Measurements from ENCODE around the gene MACROD2. TPM values are rescaled to one million over a fixed set of nuclear protein-coding genes. Genes with fewer than 3 reads are reported as not detected.

Gene MACROD2
- total and polyA plus RNA-seq, 2 of the 4 experiments (the other 2 are of a cell fraction) = not detected

GRCh38 chr20:14344746-14345145, 349.4 kb downstream of the MACROD2 start:
- Histone ChIP-seq H3K4me3 (ENCODE audit: insufficient read depth, low read depth, low read length) (no peak overlapping the region), H3K9me1 (ENCODE audit: insufficient read depth, low read length) (no peaks in the 10 kb centered on the region), H3K79me1 (ENCODE audit: low read depth in 1 of 2, low read length in 2 of 2) (no peaks in the 10 kb centered on the region), H4K8ac (ENCODE audit: low read depth in 2 of 2, low read length in 2 of 2) (no peak overlapping the region), H3K23ac (ENCODE audit: low read depth, low read length) (no peak overlapping the region), H3K9me3 (ENCODE audit: control insufficient read depth, insufficient read depth, low read length) (no peaks in the 10 kb centered on the region), H4K91ac (ENCODE audit: insufficient read depth, low read depth, low read length) (no peak overlapping the region), H3K36me3 (ENCODE audit: control insufficient read depth, insufficient read depth, low read length) (no peaks in the 10 kb centered on the region), H3K4me1 (ENCODE audit: control insufficient read depth, insufficient read depth, low read length) (peaks cover 2% of the 10 kb centered on the region; the same call in 1 of the 2 replicates), H3K9ac (ENCODE audit: low read depth, low read length) (no peak overlapping the region), H2AK9ac (replicated peaks; ENCODE audit: low read depth, low read length, poor library complexity) (no peak overlapping the region), H3K14ac (replicated peaks; ENCODE audit: low read depth, low read length) (no peak overlapping the region), H4K20me1 (ENCODE audit: insufficient read depth, low read length) (no peaks in the 10 kb centered on the region), H2BK5ac (ENCODE audit: low read depth, low read length, poor library complexity, severe bottlenecking) (no peak overlapping the region), H2AK5ac (ENCODE audit: low read depth, low read length) (no peak overlapping the region), H3K4ac (ENCODE audit: low read depth, low read length) (no peak overlapping the region), H3K4me2 (ENCODE audit: low read depth, low read length) (no peak overlapping the region), H4K5ac (ENCODE audit: low read depth, low read length) (no peak overlapping the region), H2BK15ac (ENCODE audit: low read depth, low read length) (no peak overlapping the region), H2AFZ (replicated peaks; ENCODE audit: low read length, poor library complexity) (no peak overlapping the region), H3K27ac (ENCODE audit: insufficient read depth, low read length) (no peak overlapping the region), H3K27me3 (ENCODE audit: control insufficient read depth, insufficient read depth, low read length) (no peaks in the 10 kb centered on the region), H2BK120ac (ENCODE audit: low read depth, low read length) (no peak overlapping the region), H3K56ac (ENCODE audit: extremely low read depth, insufficient read depth, low read length) (no peak overlapping the region), H3K18ac (ENCODE audit: low read depth, low read length) (no peak overlapping the region), H2BK20ac (ENCODE audit: low read depth, low read length) (no peak overlapping the region)
- ChIA-PET CTCF (interaction anchor here (0.6 kb wide), 1 partner anchor 102 kb away, joined by 3 read pairs; no protein-coding TSS in a partner anchor), POLR2A (ENCODE audit: unreplicated experiment) (no interaction called here)
- dilution Hi-C loops (cut with HindIII; ENCODE audit: low sequenced_read_pairs, unreplicated experiment) = no loop called here
- no TSS peak for BruUV-seq (replicated peaks)
- DNase-seq = no peak
- ATAC-seq (ENCODE audit: low read depth) = no peak
- no CpG with 5 or more reads among the region's 1 CpG for WGBS, 2 experiments (ENCODE audit: extremely low coverage in 2 of 2, insufficient read length in 1 of 2)
- intact Hi-C loops (cut with micrococcal nuclease) = no loop called here
- no peak for TF ChIP-seq ELK1 (IDR thresholded peaks at IDR 0.05; ENCODE audit: borderline replicate concordance, low read depth, low read length)
- in situ Hi-C loops (cut with MboI; ENCODE audit: low sequenced_read_pairs) = no loop called here

Data from IMR-90 (cell line).